NCI-H774 (cell line): ENCODE measurements around the gene BMI1.

Experiments used
- DNase-seq: peaks from one replicate; lab custom pipeline; 2025; lab: John Stamatoyannopoulos, UW

BMI1 gene

GRCh38 chr10:22319980-22320558, 830 bp upstream of the BMI1 start:
- no peak for DNase-seq

- DNase-seq: peak; percentile 45
Measured at GRCh38 chr10:22321156-22321923, 441 bp downstream of the BMI1 start.

GRCh38 chr10:22321924-22322640, 1.2 kb downstream of the BMI1 start:
- DNase-seq: no peak

- DNase-seq: no peak
Measured at GRCh38 chr10:22322641-22323160, 1.8 kb downstream of the BMI1 start.

- no peak for DNase-seq
Measured at GRCh38 chr10:22323538-22324305, 2.8 kb downstream of the BMI1 start.

GRCh38 chr10:22324413-22324812, 3.5 kb downstream of the BMI1 start:
- DNase-seq: no peak

- no peak for DNase-seq
Measured at GRCh38 chr10:22324893-22325271, 4.0 kb downstream of the BMI1 start.

- peak; percentile 76 for DNase-seq
Measured at GRCh38 chr10:22325272-22326144, 4.6 kb downstream of the BMI1 start.

- DNase-seq: no peak
Measured at GRCh38 chr10:22326145-22326702, 5.3 kb downstream of the BMI1 start.

- no peak for DNase-seq
Measured at GRCh38 chr10:22329150-22329549, 8.3 kb downstream of the BMI1 start.

GRCh38 chr10:22332116-22332692, 11.3 kb downstream of the BMI1 start:
- no peak for DNase-seq

- no peak for DNase-seq
Measured at GRCh38 chr10:22333167-22333974, 12.5 kb downstream of the BMI1 start.

GRCh38 chr10:22333975-22334282, 13.0 kb downstream of the BMI1 start:
- DNase-seq: no peak

GRCh38 chr10:22334414-22335172, 13.7 kb downstream of the BMI1 start:
- no peak for DNase-seq

GRCh38 chr10:22335173-22335933, 14.5 kb downstream of the BMI1 start:
- no peak for DNase-seq

- DNase-seq: no peak
Measured at GRCh38 chr10:22338185-22338900, 17.4 kb downstream of the BMI1 start.

- no peak for DNase-seq
Measured at GRCh38 chr10:22338931-22339330, 18.0 kb downstream of the BMI1 start.
